ENCODE results near the gene DEDD2.

The DEDD2 gene

DNA sequence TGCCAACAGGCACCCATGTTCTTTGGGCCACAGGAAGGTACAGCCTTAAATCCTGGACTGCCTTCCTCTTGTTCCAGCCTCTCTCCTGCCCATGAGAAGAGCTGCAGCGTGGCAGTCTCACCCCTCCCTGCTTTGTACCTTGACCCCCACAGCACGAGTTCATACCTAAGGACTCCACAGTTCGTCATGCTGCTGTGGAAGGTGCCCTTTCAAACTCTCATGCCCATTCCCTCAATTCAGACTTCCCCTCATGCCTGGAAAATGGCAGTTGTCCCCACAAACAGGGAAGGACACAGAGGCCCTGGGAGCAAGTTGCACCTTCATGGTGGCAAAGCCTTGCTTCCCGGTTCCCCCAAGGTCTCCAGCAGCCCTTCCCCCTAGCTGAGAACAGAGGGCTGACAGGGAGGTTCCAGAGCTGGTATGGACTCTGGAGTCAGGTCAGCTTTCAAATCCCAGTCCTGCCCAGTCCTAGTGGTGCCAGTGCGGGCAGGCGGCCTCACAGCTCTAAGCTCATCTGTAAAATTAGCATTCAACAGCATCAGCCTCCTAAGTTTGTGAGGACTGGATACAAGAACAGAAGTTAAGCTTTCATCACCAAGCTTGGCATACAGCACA is 16.3 kb upstream of the DEDD2 start:
- TF ChIP-seq POLR2AphosphoS5 (IDR thresholded peaks at IDR 0.05; ENCODE audit: low read depth, low read length) (no peak), POLR2A (IDR thresholded peaks at IDR 0.05; ENCODE audit: low read depth, low read length) (no peak), TAF1 (IDR thresholded peaks at IDR 0.05; ENCODE audit: borderline replicate concordance, low read depth, low read length) (no peak)
- DNase-seq (ENCODE audit: insufficient read length): no peak
- no peak for FAIRE-seq

- FAIRE-seq (no peak), DNase-seq (ENCODE audit: insufficient read length) (peak; percentile 17)
- TF ChIP-seq POLR2AphosphoS5 (IDR thresholded peaks at IDR 0.05; ENCODE audit: low read depth, low read length) (no peak), POLR2A (IDR thresholded peaks at IDR 0.05; ENCODE audit: low read depth, low read length) (no peak), TAF1 (IDR thresholded peaks at IDR 0.05; ENCODE audit: borderline replicate concordance, low read depth, low read length) (no peak)
Observed at GRCh38 chr19:42233106-42233505, 15.6 kb upstream of the DEDD2 start.

DNA sequence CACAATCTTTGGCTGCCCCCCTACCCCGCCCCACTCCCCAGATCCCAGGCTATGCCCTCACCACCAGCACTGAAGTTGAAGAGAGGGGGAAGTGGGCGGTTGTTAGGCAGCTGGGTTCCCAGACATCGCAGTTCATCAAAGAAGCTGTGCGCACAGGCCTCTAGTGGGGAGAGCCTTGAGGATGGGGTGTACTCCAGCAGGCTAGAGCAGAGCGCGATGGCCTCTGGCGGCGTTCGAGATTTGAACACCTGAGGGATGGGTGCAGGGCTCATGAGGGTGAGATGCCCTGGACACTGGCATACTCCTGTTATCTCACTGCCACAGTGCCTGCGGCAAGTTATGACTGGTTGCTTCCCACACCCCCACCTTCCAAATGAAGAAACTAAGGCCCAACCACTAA is 15.0 kb upstream of the DEDD2 start:
- no peak for DNase-seq (ENCODE audit: insufficient read length)
- no peak for TF ChIP-seq POLR2A (IDR thresholded peaks at IDR 0.05; ENCODE audit: low read depth, low read length)
- TF ChIP-seq POLR2AphosphoS5 (IDR thresholded peaks at IDR 0.05; ENCODE audit: low read depth, low read length): no peak
- TF ChIP-seq TAF1 (IDR thresholded peaks at IDR 0.05; ENCODE audit: borderline replicate concordance, low read depth, low read length): no peak
- no peak for FAIRE-seq

- no peak for DNase-seq (ENCODE audit: insufficient read length)
- TF ChIP-seq POLR2AphosphoS5 (IDR thresholded peaks at IDR 0.05; ENCODE audit: low read depth, low read length) (no peak), TAF1 (IDR thresholded peaks at IDR 0.05; ENCODE audit: borderline replicate concordance, low read depth, low read length) (no peak), POLR2A (IDR thresholded peaks at IDR 0.05; ENCODE audit: low read depth, low read length) (no peak)
- no peak for FAIRE-seq
Observed at GRCh38 chr19:42230571-42230970, 13.1 kb upstream of the DEDD2 start.

- FAIRE-seq (no peak), DNase-seq (ENCODE audit: insufficient read length) (no peak)
- TF ChIP-seq POLR2AphosphoS5 (IDR thresholded peaks at IDR 0.05; ENCODE audit: low read depth, low read length) (no peak), TAF1 (IDR thresholded peaks at IDR 0.05; ENCODE audit: borderline replicate concordance, low read depth, low read length) (no peak), POLR2A (IDR thresholded peaks at IDR 0.05; ENCODE audit: low read depth, low read length) (peak; percentile 21; the same call in 1 of the 2 replicates)
Observed at GRCh38 chr19:42229855-42230351, 12.4 kb upstream of the DEDD2 start.

DNA sequence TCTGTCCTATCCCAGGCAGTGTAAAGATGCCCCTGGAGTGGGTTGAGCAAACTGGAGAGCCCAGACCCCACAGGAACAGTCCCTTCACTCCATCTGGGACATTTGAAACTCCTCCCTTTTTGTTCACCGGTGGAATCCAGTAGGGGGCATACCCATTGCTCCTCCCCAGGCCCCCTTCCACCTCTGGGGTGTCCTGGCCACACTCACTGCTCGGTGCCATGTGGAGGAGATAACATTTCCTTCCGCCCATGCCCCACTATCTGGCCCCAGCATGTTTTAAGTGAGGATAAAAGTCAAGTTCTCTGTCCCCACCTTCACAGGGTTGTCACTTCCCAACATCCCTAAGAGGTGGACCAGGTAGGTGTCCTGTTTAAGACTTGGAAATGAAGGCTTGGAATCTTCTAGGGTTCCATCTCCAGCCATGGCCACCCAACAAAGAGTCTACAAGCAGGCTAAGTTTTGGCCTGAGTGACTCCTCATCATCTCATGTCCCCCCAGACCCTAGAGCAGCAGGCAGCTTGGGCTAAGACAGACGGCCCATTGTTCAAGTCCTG is 11.9 kb upstream of the DEDD2 start:
- no peak for TF ChIP-seq POLR2AphosphoS5 (IDR thresholded peaks at IDR 0.05; ENCODE audit: low read depth, low read length)
- no peak for TF ChIP-seq TAF1 (IDR thresholded peaks at IDR 0.05; ENCODE audit: borderline replicate concordance, low read depth, low read length)
- no peak for TF ChIP-seq POLR2A (IDR thresholded peaks at IDR 0.05; ENCODE audit: low read depth, low read length)

DNA sequence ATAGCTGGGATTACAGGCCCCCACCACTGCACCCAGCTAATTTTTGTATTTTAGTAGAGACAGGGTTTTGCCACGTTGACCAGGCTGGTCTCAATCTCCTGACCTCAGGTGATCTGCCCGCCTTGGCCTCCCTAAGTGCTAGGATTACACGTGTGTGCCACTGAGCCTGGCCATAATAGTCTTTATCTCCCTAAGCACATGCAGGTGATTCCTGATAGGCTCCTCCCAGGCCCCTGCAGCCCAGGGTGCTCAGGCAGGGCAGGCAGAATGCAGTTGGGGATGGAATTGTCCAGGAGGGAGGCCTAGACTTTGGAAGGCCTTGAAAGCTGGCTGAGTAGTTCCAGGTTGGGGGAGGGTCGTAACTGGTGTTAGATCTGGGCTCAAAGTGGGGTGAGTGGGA is 11.2 kb upstream of the DEDD2 start:
- no peak for TF ChIP-seq POLR2AphosphoS5 (IDR thresholded peaks at IDR 0.05; ENCODE audit: low read depth, low read length)
- no peak for TF ChIP-seq TAF1 (IDR thresholded peaks at IDR 0.05; ENCODE audit: borderline replicate concordance, low read depth, low read length)
- TF ChIP-seq POLR2A (IDR thresholded peaks at IDR 0.05; ENCODE audit: low read depth, low read length): no peak
- FAIRE-seq: no peak
- DNase-seq (ENCODE audit: insufficient read length): no peak

More for the DNA sequence above, 11.9 kb upstream of the DEDD2 start:
- FAIRE-seq (no peak), DNase-seq (ENCODE audit: insufficient read length) (no peak)

DNA sequence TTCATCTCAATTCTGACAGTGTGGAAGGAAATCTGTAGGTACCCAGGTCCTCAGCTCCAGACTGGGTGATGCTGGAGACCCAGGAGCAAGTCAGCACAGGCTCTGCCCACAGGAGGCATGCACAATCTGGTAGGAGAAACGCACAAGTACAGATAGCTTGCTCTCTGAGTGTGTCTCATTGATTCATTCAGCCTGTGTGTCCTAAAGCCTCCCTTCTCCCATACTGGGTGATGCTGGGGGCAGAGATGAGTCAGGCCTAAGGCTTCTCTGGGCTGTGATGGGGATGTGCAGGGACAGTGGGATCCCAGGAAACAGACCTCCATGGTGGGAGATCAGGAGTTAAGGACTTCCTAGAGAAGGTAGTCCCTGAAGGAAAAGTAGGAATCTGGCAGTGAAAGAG is 9.4 kb upstream of the DEDD2 start:
- TF ChIP-seq TAF1 (IDR thresholded peaks at IDR 0.05; ENCODE audit: borderline replicate concordance, low read depth, low read length) (no peak), POLR2AphosphoS5 (IDR thresholded peaks at IDR 0.05; ENCODE audit: low read depth, low read length) (no peak), POLR2A (IDR thresholded peaks at IDR 0.05; ENCODE audit: low read depth, low read length) (no peak)
- FAIRE-seq (no peak), DNase-seq (ENCODE audit: insufficient read length) (no peak)

GRCh38 chr19:42225718-42226292 is 8.3 kb upstream of the DEDD2 start:
- DNase-seq (ENCODE audit: insufficient read length) (no peak), FAIRE-seq (no peak)
- TF ChIP-seq POLR2A (IDR thresholded peaks at IDR 0.05; ENCODE audit: low read depth, low read length) (no peak), POLR2AphosphoS5 (IDR thresholded peaks at IDR 0.05; ENCODE audit: low read depth, low read length) (no peak), TAF1 (IDR thresholded peaks at IDR 0.05; ENCODE audit: borderline replicate concordance, low read depth, low read length) (no peak)

DNA sequence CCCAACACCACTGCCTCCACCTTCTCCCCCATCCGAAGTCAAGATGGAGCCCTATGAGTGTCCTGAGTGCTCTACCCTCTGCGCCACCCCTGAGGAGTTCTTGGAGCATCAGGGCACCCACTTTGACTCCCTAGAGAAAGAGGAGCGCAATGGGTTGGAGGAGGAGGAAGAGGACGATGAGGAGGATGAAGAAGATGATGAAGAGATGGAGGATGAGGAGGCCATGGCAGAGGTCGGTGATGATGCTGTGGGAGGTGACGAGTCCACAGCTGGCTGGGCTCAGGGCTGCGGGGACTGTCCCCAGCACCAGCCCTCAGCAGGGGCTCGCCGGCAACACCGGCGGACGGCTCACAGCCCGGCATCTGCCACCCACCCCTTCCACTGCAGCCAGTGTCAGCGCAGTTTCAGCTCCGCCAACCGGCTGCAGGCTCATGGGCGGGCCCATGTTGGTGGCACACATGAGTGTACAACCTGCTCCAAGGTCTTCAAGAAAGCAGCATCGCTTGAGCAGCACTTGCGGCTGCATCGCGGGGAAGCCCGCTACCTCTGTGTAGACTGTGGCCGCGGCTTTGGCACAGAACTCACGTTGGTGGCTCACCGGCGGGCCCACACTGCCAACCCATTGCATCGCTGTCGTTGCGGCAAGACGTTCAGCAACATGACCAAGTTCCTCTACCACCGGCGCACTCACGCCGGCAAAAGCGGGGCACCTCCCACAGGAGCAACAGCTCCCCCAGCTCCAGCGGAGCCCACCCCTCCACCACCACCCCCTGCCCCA is 7.7 kb upstream of the DEDD2 start:
- no peak for DNase-seq (ENCODE audit: insufficient read length)
- TF ChIP-seq POLR2A (IDR thresholded peaks at IDR 0.05; ENCODE audit: low read depth, low read length) (no peak), POLR2AphosphoS5 (IDR thresholded peaks at IDR 0.05; ENCODE audit: low read depth, low read length) (no peak), TAF1 (IDR thresholded peaks at IDR 0.05; ENCODE audit: borderline replicate concordance, low read depth, low read length) (no peak)
- no peak for FAIRE-seq

DNA sequence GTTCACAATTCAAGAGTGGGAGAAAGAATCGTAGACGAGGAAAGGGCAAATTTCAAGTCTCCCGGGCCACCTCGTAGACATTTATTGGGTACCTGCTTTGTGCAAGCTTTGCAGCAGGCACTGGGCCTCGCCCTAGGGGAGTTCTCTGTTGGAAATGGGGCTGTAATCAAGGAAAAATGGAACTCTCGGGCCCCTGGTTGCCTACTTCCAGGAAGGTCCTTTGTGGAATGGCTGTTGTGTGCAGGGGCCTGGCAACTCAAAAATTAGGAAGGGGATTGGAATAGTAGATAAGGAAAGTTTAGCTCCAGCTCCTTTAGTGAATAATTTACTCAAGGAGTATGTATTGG is 3.2 kb upstream of the DEDD2 start:
- DNase-seq (ENCODE audit: insufficient read length) (no peak), FAIRE-seq (no peak)
- TF ChIP-seq POLR2AphosphoS5 (IDR thresholded peaks at IDR 0.05; ENCODE audit: low read depth, low read length): no peak

Measured in GM12892 (cell line).